Head of caudate nucleus (tissue), 42 donors: ENCODE data around the gene C8G.
A peak's percentile ranks its signal among the peaks of the same experiment; 100 is the strongest.

Source experiments
- DNase-seq, 42 donors: peaks; one replicate each; pipeline versions ENCODE4 v3.0.0 to v3.0.0-alpha.2; 2020 to 2021; ENCODE audit warnings: mixed read lengths in 7 of 42
- intact Hi-C: fragments of 100-400 bp; cut with DNase I; formaldehyde crosslinking; loops from one replicate; pipeline ENCODE4 v1.15.0; 2022

C8G gene

DNA sequence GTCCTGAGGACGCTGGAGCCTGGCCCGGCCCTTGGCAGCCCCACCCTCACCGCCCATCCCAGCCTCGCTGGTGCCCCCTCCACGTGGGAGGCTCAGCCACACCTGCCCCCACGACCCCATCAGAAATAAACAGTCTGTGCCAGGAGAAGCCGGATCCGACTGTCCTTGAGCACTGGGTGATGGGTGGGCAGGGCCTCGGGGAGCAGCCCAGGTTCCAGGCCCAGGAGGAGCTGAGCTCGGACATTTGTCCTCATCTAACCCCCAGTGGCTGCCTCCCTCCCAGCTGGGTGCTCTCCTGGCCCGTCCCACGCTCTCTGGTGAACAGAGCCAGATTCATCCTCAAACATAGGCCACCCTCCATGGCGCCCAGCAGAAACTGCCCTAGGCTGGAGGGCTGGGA lies 27.7 kb downstream of the C8G start:
- no peak for DNase-seq
- intact Hi-C loops = no loop called here

DNA sequence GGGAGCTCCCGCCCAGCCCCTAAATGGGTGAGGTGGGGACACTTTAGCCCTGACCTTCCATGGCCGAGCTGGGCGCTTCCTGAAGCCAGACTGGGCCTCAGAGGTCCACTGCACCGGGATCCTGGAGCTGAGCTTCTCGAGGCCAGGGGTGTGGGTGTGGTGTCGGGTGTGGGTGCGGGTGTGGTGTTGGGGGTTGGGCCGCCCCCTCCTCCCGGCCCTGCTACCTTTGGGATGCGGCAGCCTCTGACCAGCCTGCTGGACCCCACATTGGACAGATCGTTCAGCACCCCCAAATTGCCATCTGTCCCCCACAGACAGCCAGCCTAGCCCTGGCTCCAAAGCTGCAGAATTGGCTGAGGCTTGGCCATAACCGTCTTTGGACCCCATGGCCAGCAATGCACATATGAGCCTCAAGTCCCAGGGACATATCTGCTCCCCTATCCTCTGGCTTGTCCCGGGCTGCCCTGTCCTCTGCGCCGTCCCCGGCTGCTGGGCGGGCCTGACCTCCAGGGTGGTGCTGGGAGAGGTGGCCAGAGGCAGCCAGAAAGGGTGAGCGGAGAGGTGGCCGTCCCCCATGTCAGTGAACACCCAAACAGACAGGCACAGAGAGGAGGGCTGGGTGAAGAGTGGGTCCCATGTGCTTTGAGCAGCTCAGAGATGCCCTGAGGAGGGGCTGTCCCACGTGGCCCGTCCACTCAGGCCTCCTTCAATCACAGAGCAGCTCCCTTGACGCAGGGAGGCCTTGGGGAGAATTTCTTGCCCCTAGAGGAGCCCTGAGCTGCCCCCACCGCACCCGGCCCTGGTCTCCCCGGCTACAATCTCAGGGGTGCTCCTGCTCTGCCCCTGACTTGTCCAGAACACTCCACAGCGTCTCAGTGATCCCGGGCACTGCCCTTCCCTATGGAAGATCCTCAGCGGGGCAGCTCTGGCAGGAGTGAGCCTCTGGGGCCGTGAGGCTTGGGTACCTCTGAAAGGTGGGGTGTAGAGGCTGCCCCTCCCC lies 28.9 kb downstream of the C8G start:
- no peak for DNase-seq
- intact Hi-C loops = no loop called here

DNA sequence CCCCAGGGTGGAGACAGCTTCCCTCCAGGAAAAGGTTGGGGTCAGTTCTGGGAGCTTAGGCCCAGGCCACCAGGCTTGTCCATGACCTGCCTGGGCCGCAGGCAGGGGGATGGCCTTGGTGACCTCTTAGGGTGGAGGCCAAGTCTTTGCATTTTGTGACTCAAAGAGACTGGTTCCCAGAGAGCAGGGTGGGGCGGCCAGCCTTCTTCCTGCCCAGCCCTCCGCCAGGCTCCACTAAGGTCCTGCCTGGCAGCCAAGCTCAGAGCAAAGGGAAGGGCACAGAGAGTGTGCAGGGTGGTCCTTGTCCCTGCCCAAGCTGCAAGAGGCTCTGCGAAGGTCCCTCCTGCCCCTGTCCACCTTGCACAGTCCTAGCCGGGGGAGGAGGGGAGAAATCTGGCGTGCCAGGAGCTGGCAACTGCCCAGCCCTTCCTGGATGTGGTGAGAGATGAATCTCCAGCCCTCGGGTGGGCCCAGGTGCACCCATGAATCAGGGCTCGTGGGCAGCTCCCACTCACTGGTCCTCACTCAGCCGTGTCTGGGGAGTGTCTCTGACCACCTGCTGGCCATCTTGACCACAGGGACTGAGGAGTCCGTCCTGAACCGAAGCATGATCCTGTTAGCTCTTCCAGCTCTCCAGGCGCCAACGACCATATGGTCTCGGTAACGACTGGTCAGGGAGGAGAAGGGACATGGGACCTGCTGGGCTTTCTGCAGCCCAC lies 29.9 kb downstream of the C8G start:
- intact Hi-C loops = loop anchor here (5.0 kb wide), 1 partner anchor 33 kb away; the partner anchor contains the start of gene FBXW5
- DNase-seq = no peak

DNA sequence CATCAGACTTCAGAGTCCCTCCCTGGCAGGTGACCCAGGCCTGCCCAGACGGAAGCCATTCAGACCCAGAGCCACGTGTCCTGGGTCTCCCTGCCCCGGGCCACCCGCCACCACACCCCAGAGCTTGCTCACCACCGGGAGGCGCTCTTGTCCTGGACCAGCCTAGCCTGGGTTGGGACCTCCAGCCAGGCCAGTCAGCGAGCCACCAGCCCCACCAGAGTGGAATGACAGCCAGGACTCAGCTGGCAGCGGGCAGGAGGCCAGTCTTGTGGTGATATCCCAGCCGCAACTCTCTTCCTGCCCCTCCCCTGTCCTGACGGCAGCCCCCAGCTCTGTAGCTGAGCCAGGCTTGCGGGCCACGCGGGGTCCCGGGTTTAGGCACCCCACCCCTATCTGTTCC lies 30.6 kb downstream of the C8G start:
- peak; percentile 67 to 95 (median 88) for DNase-seq

DNA sequence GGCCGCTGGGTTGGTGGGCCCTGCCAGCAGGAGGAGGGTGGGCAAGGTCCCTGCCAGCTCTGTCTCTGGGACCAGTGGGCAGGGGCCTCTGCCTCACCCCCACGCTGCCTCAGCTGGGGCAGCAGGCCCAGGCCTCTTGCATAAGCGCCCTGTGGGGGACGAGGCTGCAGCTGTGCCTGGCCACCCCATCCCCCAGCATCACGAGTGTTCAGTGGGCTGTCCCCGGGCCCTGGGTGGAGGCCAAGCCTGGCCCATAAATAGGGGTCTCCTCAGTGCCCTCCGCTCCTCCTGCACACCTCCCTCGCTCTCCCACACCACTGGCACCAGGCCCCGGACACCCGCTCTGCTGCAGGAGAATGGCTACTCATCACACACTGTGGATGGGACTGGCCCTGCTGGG lies 32.2 kb downstream of the C8G start, which contains the start of gene PTGDS:
Gene PTGDS, plus strand, starts transcription at position 282 of the 400 bp plus-strand sequence. Its CDS starts 75 bp downstream, at position 357.
- DNase-seq = peak; percentile 92 to 99 (median 97)

More for the DNA sequence above, 30.6 kb downstream of the C8G start:
- intact Hi-C loops = loop anchor here (5.0 kb wide), 1 partner anchor 33 kb away; the partner anchor contains the start of gene FBXW5

DNA sequence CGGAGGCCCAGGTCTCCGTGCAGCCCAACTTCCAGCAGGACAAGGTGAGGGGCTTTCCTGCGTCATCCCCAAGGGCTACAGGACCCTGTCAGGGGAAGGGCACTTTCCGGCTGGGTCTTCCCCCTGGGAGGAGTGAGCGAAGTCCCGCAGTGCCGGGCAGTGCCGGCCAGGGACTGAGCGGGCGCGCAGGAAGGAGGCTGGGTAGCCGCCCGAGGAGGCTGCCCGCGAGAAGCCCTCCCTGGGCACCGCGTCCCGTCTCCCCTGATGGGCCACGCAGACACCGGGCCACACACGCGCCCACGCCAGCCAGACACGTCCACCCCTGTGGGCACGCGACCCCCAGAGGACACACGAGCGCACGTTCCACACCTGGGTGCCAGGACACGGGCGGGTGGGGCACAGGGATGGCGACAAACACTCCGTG lies 32.6 kb downstream of the C8G start:
- intact Hi-C loops = loop anchor here (5.0 kb wide), 1 partner anchor 35 kb away; the partner anchor contains the start of gene FBXW5
- peak in 2 of 42 donors; percentile 16 to 36 for DNase-seq

More for the DNA sequence above, 32.2 kb downstream of the C8G start, which contains the start of gene PTGDS:
- intact Hi-C loops = loop anchor here (5.0 kb wide), 1 partner anchor 35 kb away; the partner anchor contains the start of gene FBXW5

DNA sequence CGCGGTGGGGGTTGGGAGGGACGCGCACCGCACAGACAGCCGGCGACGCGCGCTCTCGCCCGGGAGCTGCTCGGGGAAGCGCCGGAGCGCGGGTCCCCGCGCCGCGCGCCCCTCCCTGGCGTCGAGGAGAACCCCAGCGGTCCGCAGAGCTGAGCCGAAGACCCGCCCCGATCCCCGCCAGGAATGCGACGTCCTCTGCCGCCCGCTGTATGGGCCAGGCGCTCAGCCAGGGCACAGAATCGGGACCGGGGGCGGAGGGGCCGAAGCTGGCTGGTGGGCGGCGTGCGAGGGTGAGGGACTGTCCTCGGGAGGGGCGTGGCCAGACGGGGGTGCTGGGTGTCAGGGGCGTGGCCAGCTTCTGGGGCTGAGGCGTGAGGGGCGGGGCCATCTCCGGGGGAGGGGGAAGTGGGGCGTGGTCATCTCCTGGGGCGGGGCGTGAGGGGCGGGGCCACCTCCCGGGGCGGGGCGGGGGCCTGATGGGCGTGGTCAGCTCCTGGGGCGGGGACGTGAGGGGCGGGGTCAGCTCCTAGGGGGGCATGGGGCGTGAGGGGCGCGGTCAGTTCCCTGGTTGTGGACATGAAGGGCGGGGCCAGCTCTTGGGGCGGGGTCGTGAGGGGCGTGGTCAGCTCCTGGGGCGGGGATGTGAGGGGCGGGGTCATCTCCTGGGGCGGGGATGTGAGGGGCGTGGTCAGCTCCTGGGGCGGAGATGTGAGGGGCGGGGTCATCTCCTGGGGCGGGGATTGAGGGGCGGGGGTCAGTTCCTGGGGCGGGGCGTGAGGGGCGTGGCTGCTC lies 33.2 kb downstream of the C8G start:
- intact Hi-C loops = loop anchor here (5.0 kb wide), 1 partner anchor 36 kb away; the partner anchor contains the start of gene FBXW5
- peak; percentile 84 to 98 (median 92) for DNase-seq

DNA sequence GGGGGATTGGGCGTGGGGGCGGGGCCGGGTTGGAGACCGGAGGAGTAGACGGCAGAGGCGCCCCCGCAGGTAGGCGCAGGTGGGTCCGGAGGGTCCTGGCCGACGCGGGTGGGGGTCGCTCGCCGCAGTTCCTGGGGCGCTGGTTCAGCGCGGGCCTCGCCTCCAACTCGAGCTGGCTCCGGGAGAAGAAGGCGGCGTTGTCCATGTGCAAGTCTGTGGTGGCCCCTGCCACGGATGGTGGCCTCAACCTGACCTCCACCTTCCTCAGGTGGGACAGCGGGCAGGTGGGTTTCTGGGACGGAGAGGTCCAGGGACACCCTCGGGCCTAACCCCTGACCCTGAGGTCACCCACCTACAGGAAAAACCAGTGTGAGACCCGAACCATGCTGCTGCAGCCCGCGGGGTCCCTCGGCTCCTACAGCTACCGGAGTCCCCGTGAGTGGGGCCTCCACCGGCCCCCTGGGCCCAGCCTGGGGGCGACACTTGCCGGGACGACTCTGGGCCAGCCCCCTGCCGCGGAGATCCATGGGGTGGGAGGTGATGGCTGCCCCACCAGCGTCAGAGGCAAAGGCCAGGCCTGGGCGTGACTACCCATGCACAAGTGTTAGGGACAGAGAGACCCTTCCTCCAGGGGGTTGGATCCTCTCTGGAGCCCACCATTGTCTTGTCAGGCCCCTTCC lies 34.0 kb downstream of the C8G start:
- intact Hi-C loops = loop anchor here (5.0 kb wide), 1 partner anchor 37 kb away; the partner anchor contains the start of gene FBXW5
- DNase-seq = peak in 2 of 42 donors; percentile 41 to 44

DNA sequence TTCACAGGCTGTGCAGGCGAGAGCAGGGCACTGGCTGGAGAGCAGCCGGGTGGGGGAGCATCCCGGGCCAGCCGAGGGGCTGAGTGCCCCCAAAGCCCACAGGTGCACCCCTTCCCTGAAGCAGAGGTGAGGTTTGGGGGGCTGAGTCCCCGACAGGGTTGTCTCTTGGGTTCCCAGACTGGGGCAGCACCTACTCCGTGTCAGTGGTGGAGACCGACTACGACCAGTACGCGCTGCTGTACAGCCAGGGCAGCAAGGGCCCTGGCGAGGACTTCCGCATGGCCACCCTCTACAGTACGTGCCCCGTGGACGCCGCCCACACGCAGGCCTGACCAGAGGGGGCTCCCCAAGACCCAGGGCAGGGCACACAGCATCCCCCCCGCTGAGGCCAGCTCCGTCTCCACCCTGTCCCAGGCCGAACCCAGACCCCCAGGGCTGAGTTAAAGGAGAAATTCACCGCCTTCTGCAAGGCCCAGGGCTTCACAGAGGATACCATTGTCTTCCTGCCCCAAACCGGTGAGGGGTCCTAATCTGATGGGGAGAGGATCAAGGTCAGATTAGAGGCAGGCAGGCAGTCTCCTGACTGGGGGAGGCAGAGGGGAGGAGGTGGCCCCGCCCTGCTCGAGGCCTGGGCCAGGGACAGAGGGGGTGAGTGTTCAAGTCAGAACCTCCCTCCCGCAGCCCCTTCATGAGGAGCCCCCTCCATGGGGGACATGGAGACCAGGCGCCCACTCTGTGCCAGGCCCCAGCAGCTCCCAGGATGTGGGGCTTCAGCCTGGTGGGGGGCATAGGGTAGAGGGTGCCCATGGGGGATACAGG lies 34.9 kb downstream of the C8G start:
- intact Hi-C loops = loop anchor here (5.0 kb wide), 1 partner anchor 38 kb away; the partner anchor contains the start of gene FBXW5
- peak in 8 of 42 donors; percentile 19 to 67 (median 46) for DNase-seq

DNA sequence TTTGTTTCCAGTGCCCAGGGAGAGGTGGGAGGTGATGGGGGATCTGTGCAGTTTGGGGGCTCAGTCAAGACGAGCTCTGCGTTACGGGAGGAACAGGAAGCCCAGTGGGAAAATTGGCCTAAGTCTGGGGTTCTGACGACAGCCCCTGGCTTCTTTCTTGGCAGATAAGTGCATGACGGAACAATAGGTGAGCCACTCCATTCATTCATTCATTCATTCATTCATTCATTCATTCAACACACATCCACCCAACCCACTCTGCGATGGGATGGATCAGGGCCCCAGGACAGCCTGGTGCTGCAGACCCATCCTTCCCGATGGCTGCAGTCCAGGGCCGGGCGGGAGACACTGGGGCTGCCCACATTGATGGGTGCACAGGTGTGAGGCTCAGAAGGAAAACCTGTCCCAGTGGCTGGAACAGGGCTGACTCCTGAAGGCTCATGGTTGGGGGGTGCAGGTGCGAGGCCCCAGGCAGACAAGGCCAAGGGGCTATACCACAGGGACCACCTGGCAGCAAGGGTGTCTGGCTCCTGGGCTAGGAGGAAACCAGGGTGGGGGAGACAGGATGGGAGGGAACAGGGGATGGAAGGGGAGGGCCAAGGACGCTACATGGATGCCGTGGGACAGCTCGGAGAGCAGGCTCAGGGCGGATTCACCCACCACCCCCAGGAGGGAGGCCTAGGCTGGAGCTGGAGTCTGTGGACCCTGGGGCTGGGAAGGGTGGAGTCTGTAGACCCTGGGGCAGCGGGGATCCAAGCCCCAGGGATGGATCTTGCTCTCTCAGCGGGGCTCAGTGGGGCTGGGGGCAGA lies 35.8 kb downstream of the C8G start:
- intact Hi-C loops = no loop called here
- peak in 10 of 42 donors; percentile 15 to 69 (median 46) for DNase-seq

DNA sequence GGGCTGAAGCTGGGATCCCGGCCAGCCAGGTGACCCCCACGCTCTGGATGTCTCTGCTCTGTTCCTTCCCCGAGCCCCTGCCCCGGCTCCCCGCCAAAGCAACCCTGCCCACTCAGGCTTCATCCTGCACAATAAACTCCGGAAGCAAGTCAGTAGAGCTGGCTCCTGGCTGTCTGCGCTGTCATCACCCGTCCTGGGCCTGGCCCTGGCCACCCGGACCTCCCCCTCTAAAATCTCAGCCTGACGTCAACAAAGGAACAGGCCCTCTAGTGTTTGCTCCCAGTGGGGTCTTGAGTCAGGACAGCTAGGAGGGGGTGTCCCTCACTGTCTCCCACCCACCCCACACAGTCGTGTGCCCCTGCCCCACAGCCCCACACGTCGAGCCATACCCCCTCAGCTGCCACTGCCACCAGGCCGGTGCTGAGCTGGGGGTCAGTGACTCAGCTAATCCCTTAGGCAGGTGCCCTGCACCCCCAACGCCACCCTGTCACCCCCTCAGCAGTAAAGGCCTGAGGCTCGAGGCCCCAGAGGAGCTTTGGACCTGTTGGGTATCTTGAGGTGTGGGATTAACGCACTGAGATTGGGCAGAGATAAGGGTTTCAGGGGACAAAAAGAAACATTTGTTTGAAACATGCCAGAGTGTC lies 36.7 kb downstream of the C8G start:
- peak in 35 of 42 donors; percentile 48 to 88 (median 65) for DNase-seq
- intact Hi-C loops = no loop called here

DNA sequence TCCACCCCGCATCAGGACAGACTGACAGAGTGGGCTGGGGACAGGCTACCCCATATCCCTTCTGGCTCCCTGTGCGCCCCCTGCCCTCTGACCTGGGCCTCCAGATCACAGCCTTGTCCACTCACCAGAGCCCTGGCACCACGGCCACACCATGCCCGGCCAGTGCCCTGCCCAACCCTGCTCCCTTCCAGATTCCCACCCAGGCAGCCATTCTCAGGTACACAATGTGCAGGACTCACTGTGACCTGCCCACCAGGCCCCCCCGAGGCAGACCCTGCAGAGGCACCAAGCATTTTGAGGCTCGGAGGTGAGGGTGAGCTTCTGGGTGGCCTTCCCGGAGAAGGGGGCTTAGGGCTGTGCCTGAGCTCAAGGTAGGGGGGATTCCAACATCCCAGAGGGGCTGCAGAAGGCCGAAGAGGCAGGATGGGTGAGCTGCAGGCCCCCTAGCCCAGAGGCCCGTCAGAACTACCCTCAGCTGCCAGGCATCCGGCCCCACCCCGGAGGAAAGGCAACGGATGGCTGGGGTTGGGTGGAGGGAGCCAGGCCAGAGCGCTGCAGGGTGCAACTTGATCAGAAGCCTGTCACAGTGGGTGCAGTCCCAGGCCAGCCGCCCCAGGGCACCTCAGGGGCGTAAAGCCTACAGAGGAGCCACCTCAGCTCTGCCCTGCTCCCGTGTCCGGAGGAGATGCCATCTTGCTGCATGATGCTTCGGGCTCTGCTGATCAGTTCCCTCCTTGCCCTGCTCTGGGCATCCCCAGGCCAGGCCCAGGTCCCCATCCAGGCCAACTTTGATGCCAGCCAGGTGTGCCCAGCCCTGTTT lies 37.4 kb downstream of the C8G start, which contains the start of gene LCNL1:
Gene LCNL1, plus strand, starts transcription at position 762 of the 820 bp plus-strand sequence. CDS start 594 bp downstream, outside the sequence.
- intact Hi-C loops = no loop called here
- DNase-seq = peak in 38 of 42 donors; percentile 44 to 86 (median 66)

DNA sequence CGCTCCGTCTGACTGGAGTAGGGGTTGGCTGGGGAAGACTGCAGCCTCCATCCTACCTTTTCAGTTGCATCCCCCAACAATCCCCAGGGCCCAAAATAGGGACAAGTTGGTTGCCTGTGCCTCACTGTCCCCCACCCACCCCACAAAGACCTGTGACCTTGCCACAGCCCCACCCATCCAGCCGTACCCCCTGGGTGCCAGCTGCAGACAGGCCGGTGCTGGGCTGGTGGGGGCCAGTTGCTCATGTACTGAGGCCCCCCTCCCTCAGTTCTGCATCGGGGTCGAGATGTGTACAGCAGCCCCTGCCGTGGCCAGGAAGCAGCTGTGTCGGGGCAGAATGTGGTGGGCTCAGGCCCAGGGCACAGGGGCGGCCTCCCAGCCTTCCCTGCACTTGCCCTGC lies 38.1 kb downstream of the C8G start:
- DNase-seq = peak in 11 of 42 donors; percentile 34 to 72 (median 50)
- intact Hi-C loops = no loop called here

DNA sequence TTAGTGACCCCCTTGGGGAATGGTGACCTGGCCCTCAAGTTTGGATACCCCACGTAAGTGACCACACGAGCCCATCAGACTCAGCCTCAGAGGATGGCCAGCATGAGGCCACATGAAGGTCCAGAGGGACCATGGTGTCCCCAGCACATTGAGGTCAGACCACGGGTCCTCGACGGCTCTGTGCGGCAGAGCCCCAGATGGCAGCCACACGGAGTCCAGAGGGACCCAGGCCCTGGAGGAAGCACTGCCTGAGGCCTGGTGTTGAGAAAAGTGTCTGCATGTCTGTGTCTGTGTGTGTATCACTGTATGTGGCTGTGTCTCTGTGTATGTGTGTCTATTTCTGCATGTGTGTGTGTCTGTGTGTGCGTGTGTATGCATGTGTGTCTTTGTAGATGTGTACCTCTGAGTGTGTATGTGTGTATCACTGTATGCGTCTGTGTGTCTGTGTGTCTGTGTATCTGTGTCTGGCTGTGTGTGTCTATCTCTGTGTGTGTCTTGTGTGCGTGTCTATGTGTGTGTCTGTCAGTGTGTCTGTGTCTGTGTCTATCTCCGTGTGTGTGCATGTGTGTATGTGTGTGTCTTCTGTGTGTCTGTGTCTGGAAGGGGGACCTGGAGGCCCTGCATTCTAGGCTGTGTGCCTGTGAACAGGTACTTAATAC lies 38.7 kb downstream of the C8G start:
- intact Hi-C loops = no loop called here
- DNase-seq = peak in 3 of 42 donors; percentile 33 to 55 (median 40)
